ENCODE results near the gene FAM228B.

Gene FAM228B

DNA sequence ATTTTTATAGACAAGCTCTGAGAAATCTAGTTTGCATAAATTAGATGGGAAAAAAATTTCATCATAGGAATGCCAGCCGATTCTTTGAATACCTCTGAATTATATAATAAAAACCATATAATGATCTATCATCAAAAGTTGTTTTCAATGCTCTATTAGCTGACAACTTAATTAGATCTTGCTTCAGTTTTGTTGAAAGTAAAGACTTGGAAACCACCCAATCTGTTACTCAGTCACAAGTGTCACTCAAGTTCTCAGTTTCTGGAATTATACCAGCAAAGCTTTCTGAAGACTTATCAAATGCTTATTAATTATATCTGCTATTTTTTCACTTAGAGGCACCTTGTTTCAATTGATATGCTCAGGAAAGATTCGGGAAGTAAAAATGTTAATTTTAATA is 21.3 kb upstream of the FAM228B start:
- TF ChIP-seq, protein P1, sequence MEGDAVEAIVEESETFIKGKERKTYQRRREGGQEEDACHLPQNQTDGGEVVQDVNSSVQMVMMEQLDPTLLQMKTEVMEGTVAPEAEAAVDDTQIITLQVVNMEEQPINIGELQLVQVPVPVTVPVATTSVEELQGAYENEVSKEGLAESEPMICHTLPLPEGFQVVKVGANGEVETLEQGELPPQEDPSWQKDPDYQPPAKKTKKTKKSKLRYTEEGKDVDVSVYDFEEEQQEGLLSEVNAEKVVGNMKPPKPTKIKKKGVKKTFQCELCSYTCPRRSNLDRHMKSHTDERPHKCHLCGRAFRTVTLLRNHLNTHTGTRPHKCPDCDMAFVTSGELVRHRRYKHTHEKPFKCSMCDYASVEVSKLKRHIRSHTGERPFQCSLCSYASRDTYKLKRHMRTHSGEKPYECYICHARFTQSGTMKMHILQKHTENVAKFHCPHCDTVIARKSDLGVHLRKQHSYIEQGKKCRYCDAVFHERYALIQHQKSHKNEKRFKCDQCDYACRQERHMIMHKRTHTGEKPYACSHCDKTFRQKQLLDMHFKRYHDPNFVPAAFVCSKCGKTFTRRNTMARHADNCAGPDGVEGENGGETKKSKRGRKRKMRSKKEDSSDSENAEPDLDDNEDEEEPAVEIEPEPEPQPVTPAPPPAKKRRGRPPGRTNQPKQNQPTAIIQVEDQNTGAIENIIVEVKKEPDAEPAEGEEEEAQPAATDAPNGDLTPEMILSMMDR (IDR thresholded peaks at IDR 0.05) = no peak
- intact Hi-C loops (cut with DNase I; ENCODE audit: low total_unique reads) = no loop called here
- Histone ChIP-seq H3K36me3 (peaks cover 0 to 18% (median 13%) of the 10 kb centered on the region in 3 donors), H3K9me3 (peaks cover 0 to 4% (median 0%) of the 10 kb centered on the region in 3 donors), H3K27ac (no peak overlapping the region), H3K27me3 (no peaks in the 10 kb centered on the region), H3K4me3 (no peak overlapping the region), H3K4me1 (no peaks in the 10 kb centered on the region)
- no peak for DNase-seq

DNA sequence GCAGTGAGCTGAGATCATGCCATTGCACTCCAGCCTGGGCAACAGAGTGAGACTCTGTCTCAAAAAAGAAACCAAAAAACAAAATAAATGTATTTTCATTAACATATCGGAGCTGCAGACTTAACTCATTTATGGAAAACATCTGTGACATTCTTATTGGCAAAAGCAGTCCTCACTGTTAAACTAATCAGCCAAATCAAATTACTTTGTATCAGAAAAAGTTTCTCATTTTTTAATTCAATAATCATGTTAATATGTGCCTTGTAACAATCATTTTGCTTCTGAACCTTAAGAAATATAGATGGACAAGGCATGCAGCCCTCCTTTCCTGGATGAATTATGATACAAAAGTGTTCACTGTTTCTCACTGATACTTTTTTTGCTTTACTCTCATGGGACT is 20.6 kb upstream of the FAM228B start:
- intact Hi-C loops (cut with DNase I; ENCODE audit: low total_unique reads) = no loop called here
- H3K9me3 ChIP-seq = peaks cover 0 to 4% (median 0%) of the 10 kb centered on the region in 3 donors
- no peak overlapping the region for H3K4me3 ChIP-seq
- no peak for DNase-seq
- H3K4me1 ChIP-seq = no peaks in the 10 kb centered on the region
- H3K27ac ChIP-seq = no peak overlapping the region
- H3K36me3 ChIP-seq = peaks cover 0 to 18% (median 13%) of the 10 kb centered on the region in 3 donors
- H3K27me3 ChIP-seq = no peaks in the 10 kb centered on the region
- TF ChIP-seq, protein P1 (IDR thresholded peaks at IDR 0.05) = no peak

DNA sequence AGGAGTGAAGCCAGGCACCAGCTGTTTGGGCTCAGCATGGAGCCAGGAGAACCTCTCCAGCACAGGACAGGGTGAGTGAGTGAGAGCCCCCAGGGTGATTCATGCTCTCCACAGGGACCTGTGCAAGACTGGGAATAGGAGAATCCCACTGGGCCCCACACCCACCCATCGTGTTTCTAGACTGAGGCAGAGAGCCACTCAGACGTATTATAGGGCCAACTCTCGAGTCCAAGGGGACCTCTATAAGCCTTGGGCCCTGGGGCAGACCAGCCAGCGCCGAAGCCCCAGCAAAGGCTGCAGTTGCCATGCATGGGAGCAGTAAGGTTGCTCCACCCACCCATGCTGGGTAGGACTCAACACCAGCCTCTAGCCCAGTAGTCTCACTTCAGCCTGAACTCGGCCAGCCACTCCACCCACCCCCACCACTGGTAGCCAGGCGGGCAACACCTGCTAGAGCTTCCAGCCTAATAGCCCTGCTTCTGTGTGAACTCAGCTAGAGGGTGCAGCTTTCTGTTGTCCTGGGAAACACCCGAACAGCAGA is 19.1 kb upstream of the FAM228B start:
- Histone ChIP-seq H3K27ac (no peak overlapping the region), H3K4me1 (no peaks in the 10 kb centered on the region), H3K36me3 (peaks cover 0 to 18% (median 13%) of the 10 kb centered on the region in 3 donors), H3K9me3 (peaks cover 0 to 4% (median 0%) of the 10 kb centered on the region in 3 donors), H3K27me3 (no peaks in the 10 kb centered on the region), H3K4me3 (no peak overlapping the region)
- intact Hi-C loops (cut with DNase I; ENCODE audit: low total_unique reads) = no loop called here
- no peak for DNase-seq
- TF ChIP-seq, protein P1 (IDR thresholded peaks at IDR 0.05) = no peak

DNA sequence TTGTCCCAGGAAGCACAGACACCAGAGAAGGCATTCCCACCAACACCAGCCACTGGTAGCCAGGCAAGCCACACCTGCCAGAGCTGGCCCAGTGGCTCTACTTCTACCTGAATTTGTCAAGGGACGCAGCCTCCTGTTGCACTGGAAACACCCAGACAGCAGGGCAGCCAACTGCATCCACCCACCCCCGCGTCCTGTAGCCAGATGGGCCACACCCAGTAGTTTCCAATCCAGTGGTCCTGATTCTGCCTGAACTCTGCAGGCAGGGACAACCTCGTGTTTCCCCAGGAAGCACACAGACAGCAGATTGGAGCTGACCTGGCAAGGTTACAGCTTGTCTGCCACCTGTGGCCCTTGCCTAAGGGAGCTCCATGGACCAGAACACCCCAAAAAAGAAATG is 18.4 kb upstream of the FAM228B start:
- Histone ChIP-seq H3K4me1 (no peaks in the 10 kb centered on the region), H3K27me3 (no peaks in the 10 kb centered on the region), H3K27ac (no peak overlapping the region), H3K36me3 (peaks cover 0 to 18% (median 13%) of the 10 kb centered on the region in 3 donors), H3K9me3 (peaks cover 0 to 4% (median 0%) of the 10 kb centered on the region in 3 donors), H3K4me3 (no peak overlapping the region)
- DNase-seq = no peak
- TF ChIP-seq, protein P1 (IDR thresholded peaks at IDR 0.05) = no peak
- intact Hi-C loops (cut with DNase I; ENCODE audit: low total_unique reads) = no loop called here

DNA sequence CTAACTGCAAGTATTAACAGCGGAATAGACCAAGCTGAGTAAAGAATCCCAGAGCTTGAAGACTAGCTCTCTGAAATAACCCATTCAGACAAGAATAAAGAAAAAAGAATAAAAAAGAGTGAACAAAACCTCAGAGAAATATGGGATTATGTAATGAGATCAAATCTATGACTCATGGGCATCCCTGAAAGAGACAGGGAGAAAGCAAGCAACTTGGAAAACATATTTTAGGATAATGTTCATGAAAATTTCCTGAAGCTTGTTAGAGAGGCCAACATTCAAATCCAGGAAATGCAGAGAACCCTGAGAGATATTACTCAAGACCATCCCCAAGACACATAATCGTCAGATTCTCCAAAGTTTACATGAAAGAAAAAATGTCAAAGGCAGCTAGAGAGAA is 17.5 kb upstream of the FAM228B start:
- no peak for DNase-seq
- intact Hi-C loops (cut with DNase I; ENCODE audit: low total_unique reads) = no loop called here
- TF ChIP-seq, protein P1 (IDR thresholded peaks at IDR 0.05) = no peak

More for the DNA sequence above, 17.5 kb upstream of the FAM228B start:
- H3K4me3 ChIP-seq = no peak overlapping the region
- no peak overlapping the region for H3K27ac ChIP-seq
- H3K4me1 ChIP-seq = no peaks in the 10 kb centered on the region
- H3K27me3 ChIP-seq = no peaks in the 10 kb centered on the region
- H3K36me3 ChIP-seq = peaks cover 0 to 18% (median 13%) of the 10 kb centered on the region in 3 donors
- peaks cover 0 to 3% (median 0%) of the 10 kb centered on the region in 3 donors for H3K9me3 ChIP-seq
